Lung (tissue), 12 donors: ENCODE measurements around the gene SYCE3. TPM values are rescaled to one million over a fixed set of nuclear protein-coding genes. Genes with fewer than 3 reads are reported as not detected.

Experiments
- ATAC-seq: fragments of 200-7000 bp; cut with Tn5 transposase; one replicate; pipeline ENCODE4 v1.9.1; 2020; ENCODE audit warnings: moderate number of reproducible peaks; ENCODE audit not compliant: insufficient read depth, low FRiP score
- DNase-seq, 3 donors: peaks; one replicate each; pipeline ENCODE4 v3.0.0-alpha.2; 2013 to 2017
- H3K27ac ChIP-seq, 2 donors: one replicate each; pipeline ENCODE4 v1.5.1; 2013; ENCODE audit warnings: mild to moderate bottlenecking in 2 of 2, moderate library complexity in 2 of 2, control low read depth in 1 of 2, inconsistent platforms in 1 of 2, low read depth in 1 of 2, low read length in 1 of 2
- H3K27me3 ChIP-seq, 3 donors: one replicate each; pipeline ENCODE4 v1.5.1; 2013; ENCODE audit warnings: low read length in 2 of 3; ENCODE audit not compliant: control insufficient read depth in 3 of 3, insufficient read depth in 3 of 3
- H3K36me3 ChIP-seq, 4 donors: one replicate each; pipeline ENCODE4 v1.5.1; 2013; ENCODE audit warnings: low read length in 4 of 4, mild to moderate bottlenecking in 1 of 4, moderate library complexity in 1 of 4; ENCODE audit not compliant: control insufficient read depth in 4 of 4, insufficient read depth in 4 of 4
- H3K4me1 ChIP-seq, 5 donors: one replicate each; pipeline ENCODE4 v1.5.1; 2013; ENCODE audit warnings: low read length in 5 of 5, mild to moderate bottlenecking in 2 of 5, moderate library complexity in 1 of 5; ENCODE audit not compliant: control insufficient read depth in 5 of 5, insufficient read depth in 5 of 5
- H3K4me3 ChIP-seq: one replicate; pipeline ENCODE4 v1.5.1; 2013; ENCODE audit warnings: mild to moderate bottlenecking, control low read depth, moderate library complexity
- H3K9ac ChIP-seq, 2 donors: one replicate each; pipeline ENCODE4 v1.5.1; 2013; ENCODE audit warnings: low read length in 2 of 2, control low read depth in 1 of 2; ENCODE audit not compliant: insufficient read depth in 1 of 2
- H3K9me3 ChIP-seq, 4 donors: one replicate each; pipeline ENCODE4 v1.5.1; 2013; ENCODE audit warnings: low read length in 3 of 4, mild to moderate bottlenecking in 1 of 4, moderate library complexity in 1 of 4; ENCODE audit not compliant: control insufficient read depth in 4 of 4, insufficient read depth in 3 of 4
- CTCF ChIP-seq: IDR thresholded peaks from 2 replicates; pipeline ENCODE4 v1.5.1; 2012; ENCODE audit warnings: mild to moderate bottlenecking; ENCODE audit errors: control extremely low read depth, extremely low read depth
- WGBS, 2 donors: extraction: QIAGEN DNeasy Blood & Tissue Kit; methylation state at CpG; one replicate each; pipeline ENCODE4 v1.1.7; 2013; 5-methylcytosine and 5-hydroxymethylcytosine counted together
- polyA plus RNA-seq, 2 donors: library from polyadenylated mRNA; stranded (reverse); fragments of 200-250 nt; gene quantifications; one replicate each; pipeline ENCODE4 v1.2.1, GENCODE V29; 2013
- total RNA-seq, 2 donors: library from RNA; depleted of rRNA in 1 of 2; stranded (reverse); fragments of >200 nt in 1 of 2; gene quantifications; one replicate each; pipeline ENCODE4 v1.2.1, GENCODE V29; 2014 to 2021
- donor health status: control.
- donor health status: control.
- donor health status: Bipolar disorder and iron deficiency.
- donor health status: healthy.
- donor health status: DM: yes; HTN: yes; CAD: no.

SYCE3 gene
- total and polyA plus RNA-seq, 4 donors: 1.1 to 1.7 TPM; not detected in 2

GRCh38 chr22:50553310-50553709 lies 9.4 kb downstream of the SYCE3 start:
- TF ChIP-seq CTCF: no peak
- H3K9me3 ChIP-seq: no peaks in the 10 kb centered on the region
- H3K27me3 ChIP-seq: peaks cover 1 to 31% (median 16%) of the 10 kb centered on the region in 3 donors
- peaks cover 0 to 7% (median 0%) of the 10 kb centered on the region in 5 donors for H3K4me1 ChIP-seq
- H3K36me3 ChIP-seq: no peaks in the 10 kb centered on the region
- 78 to 94% methylated on average over 8 of the region's 8 CpGs for WGBS, 2 donors
- no peak for DNase-seq
- H3K27ac ChIP-seq: no peak overlapping the region
- ATAC-seq: no peak
- no peak overlapping the region for H3K4me3 ChIP-seq
- no peak overlapping the region for H3K9ac ChIP-seq

GRCh38 chr22:50551160-50551752 lies 11.5 kb downstream of the SYCE3 start:
- Histone ChIP-seq H3K27me3 (peaks cover 4 to 35% (median 19%) of the 10 kb centered on the region in 3 donors), H3K4me3 (no peak overlapping the region), H3K9me3 (no peaks in the 10 kb centered on the region), H3K4me1 (peaks cover 0 to 11% (median 0%) of the 10 kb centered on the region in 5 donors), H3K36me3 (no peaks in the 10 kb centered on the region), H3K27ac (no peak overlapping the region), H3K9ac (no peak overlapping the region)
- no peak for ATAC-seq
- TF ChIP-seq CTCF: no peak
- no peak for DNase-seq
- WGBS, 2 donors: 96 to 97% methylated on average over 11 of the region's 11 CpGs

GRCh38 chr22:50550395-50550794 lies 12.3 kb downstream of the SYCE3 start:
- Histone ChIP-seq H3K9me3 (no peaks in the 10 kb centered on the region), H3K4me1 (peaks cover 0 to 11% (median 0%) of the 10 kb centered on the region in 5 donors), H3K4me3 (no peak overlapping the region), H3K27ac (no peak overlapping the region), H3K36me3 (no peaks in the 10 kb centered on the region), H3K9ac (no peak overlapping the region), H3K27me3 (peaks cover 4 to 43% (median 23%) of the 10 kb centered on the region in 3 donors)
- TF ChIP-seq CTCF: no peak
- ATAC-seq (no peak), DNase-seq (no peak)
- WGBS, 2 donors: 93 to 94% methylated on average over 8 of the region's 8 CpGs
